Dendritic cell treated with granulocyte-macrophage colony-stimulating factor and Interleukin-4, amounts not matched to agents 40 ng/mL and 50 ng/mL, for 4 days (primary cell): ENCODE data around the gene ADRB2.
A peak's percentile ranks its signal among the peaks of the same experiment; 100 is the strongest.

Experiments used
- H3K27ac Mint-ChIP-seq: one replicate; pipeline ENCODE4 v1.8.0; 2022; ENCODE audit warnings: mild to moderate bottlenecking, mixed read lengths
- H3K27me3 Mint-ChIP-seq: one replicate; pipeline ENCODE4 v1.8.0; 2022; ENCODE audit warnings: mild to moderate bottlenecking, mixed read lengths
- H3K36me3 Mint-ChIP-seq: one replicate; pipeline ENCODE4 v1.8.0; 2022; ENCODE audit warnings: low read depth, mixed read lengths
- H3K4me1 Mint-ChIP-seq: one replicate; pipeline ENCODE4 v1.8.0; 2022; ENCODE audit warnings: low read depth, mixed read lengths
- H3K4me3 Mint-ChIP-seq: one replicate; pipeline ENCODE4 v1.8.0; 2022; ENCODE audit warnings: mild to moderate bottlenecking, moderate library complexity, mixed read lengths
- H3K9me3 Mint-ChIP-seq: one replicate; pipeline ENCODE4 v1.8.0; 2022; ENCODE audit warnings: mixed read lengths
- intact Hi-C: fragments of 100-400 bp; cut with micrococcal nuclease; formaldehyde crosslinking; loops from one replicate; pipeline ENCODE4 v1.15.0; 2022

Gene ADRB2

DNA sequence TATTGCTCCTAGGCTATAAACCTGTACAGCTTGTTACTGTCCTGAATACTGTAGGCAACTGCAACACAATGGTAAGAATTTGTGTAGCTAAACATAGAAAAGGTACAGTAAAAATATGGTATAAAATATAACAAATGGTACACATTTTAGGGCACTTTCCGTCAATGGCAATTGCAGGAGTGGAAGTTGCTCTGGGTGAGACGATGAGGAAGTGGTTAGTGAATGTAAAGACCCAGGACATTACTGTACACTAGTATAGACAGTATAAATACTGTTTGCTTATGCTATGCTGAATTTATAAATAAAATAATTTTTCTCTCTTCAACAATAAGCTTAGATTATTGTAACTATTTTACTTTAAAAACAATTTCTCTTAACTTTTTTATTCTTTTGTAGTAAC lies 15.6 kb upstream of the ADRB2 start:
- Mint-ChIP-seq H3K36me3 (no peaks in the 10 kb centered on the region), H3K9me3 (no peaks in the 10 kb centered on the region), H3K27ac (peak overlapping the region; percentile 87), H3K27me3 (no peaks in the 10 kb centered on the region), H3K4me1 (peaks cover 71% of the 10 kb centered on the region), H3K4me3 (no peak overlapping the region)
- intact Hi-C loops, result no loop called here

DNA sequence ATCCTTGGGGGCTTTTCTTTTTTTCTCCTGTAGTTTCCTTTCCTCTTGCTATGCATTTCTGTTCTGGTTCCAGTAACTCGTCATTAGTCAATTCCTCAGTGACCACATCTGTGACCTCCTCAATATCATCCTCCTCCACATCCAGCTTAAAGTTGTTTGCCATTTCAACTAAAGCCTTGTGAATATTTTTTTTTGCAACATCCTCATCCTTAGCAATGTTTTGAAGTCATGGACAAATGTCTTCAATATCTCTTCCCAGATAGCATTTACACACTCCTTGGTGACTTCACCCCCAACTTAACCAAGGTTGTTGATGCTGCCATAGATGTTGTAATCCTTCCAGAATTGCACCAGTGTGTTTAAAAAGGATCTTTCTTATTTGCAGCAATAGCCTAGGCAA lies 14.7 kb upstream of the ADRB2 start:
- H3K4me3 Mint-ChIP-seq, result no peak overlapping the region
- H3K36me3 Mint-ChIP-seq, result no peaks in the 10 kb centered on the region
- no peaks in the 10 kb centered on the region for H3K9me3 Mint-ChIP-seq
- peaks cover 71% of the 10 kb centered on the region for H3K4me1 Mint-ChIP-seq
- intact Hi-C loops, result no loop called here
- H3K27me3 Mint-ChIP-seq, result no peaks in the 10 kb centered on the region
- H3K27ac Mint-ChIP-seq, result peak overlapping the region; percentile 28

DNA sequence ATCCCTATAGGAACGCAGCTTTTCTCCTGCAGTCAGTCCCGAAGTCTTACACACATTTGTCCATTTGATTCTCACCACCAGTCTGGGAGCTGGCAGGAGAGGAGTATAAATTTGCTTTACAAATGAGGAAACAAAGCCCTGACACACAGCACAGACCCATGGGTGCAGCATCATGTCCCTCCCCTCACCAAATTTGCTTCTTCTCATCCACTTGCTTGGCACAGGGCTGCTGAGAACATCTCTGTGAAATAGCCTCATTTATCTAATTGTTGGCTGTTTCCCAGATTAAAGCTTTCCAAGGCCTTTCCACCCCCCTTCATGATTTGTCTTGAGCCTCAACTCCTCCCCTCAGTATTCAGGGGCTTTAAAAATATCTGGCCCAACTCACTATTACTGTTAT lies 11.3 kb upstream of the ADRB2 start:
- H3K36me3 Mint-ChIP-seq, result no peaks in the 10 kb centered on the region
- peak overlapping the region; percentile 59 for H3K27ac Mint-ChIP-seq
- H3K9me3 Mint-ChIP-seq, result no peaks in the 10 kb centered on the region
- intact Hi-C loops, result loop anchor here (5.0 kb wide), 1 partner anchor 33 kb away; no protein-coding TSS in a partner anchor
- H3K4me3 Mint-ChIP-seq, result no peak overlapping the region
- no peaks in the 10 kb centered on the region for H3K27me3 Mint-ChIP-seq
- peaks cover 66% of the 10 kb centered on the region for H3K4me1 Mint-ChIP-seq

DNA sequence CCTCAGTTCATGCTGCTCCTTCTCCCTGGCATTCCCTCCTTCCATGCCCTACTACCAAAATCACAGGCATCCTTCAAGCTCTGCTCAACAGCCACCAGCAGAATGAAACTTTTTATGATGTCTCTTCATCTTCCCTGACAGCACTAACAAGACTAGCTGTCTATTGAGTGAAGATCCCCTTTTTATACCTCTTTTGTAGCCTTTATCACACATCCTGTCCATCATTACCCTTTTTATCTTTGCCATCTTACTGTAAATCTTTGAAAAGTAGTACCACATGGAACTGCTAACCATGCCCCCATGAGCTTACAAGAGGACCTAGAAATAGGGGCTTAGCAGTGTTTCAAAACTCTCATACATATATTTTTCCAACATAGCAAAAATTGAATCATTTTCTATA lies 10.8 kb upstream of the ADRB2 start:
- intact Hi-C loops, result loop anchor here (5.0 kb wide), 1 partner anchor 33 kb away; no protein-coding TSS in a partner anchor
- H3K9me3 Mint-ChIP-seq, result no peaks in the 10 kb centered on the region
- peaks cover 61% of the 10 kb centered on the region for H3K4me1 Mint-ChIP-seq
- H3K27me3 Mint-ChIP-seq, result no peaks in the 10 kb centered on the region
- H3K36me3 Mint-ChIP-seq, result no peaks in the 10 kb centered on the region
- peak overlapping the region; percentile 59 for H3K27ac Mint-ChIP-seq
- no peak overlapping the region for H3K4me3 Mint-ChIP-seq

DNA sequence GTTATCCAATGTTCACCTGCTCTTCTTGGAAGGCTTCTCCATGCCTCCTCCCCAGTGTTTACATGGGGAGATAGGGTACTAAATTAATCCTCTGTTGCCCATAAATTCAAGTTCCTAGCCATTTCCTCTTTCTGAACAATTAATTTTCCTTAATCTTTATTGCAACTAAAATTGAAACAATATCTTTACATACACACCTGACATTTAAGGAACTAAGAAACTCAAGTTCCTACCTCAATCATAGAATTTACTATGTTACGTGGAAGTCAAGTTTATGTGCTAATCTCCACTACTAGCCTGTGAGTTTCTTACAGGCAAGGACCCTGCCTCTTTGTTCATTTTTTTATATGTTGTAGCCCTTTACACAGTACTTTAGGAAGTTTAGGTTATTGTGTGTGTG lies 10.1 kb upstream of the ADRB2 start:
- Mint-ChIP-seq H3K27ac (no peak overlapping the region), H3K4me1 (peaks cover 57% of the 10 kb centered on the region), H3K36me3 (no peaks in the 10 kb centered on the region), H3K9me3 (no peaks in the 10 kb centered on the region), H3K27me3 (no peaks in the 10 kb centered on the region), H3K4me3 (no peak overlapping the region)
- intact Hi-C loops, result loop anchor here (5.0 kb wide), 1 partner anchor 34 kb away; no protein-coding TSS in a partner anchor

DNA sequence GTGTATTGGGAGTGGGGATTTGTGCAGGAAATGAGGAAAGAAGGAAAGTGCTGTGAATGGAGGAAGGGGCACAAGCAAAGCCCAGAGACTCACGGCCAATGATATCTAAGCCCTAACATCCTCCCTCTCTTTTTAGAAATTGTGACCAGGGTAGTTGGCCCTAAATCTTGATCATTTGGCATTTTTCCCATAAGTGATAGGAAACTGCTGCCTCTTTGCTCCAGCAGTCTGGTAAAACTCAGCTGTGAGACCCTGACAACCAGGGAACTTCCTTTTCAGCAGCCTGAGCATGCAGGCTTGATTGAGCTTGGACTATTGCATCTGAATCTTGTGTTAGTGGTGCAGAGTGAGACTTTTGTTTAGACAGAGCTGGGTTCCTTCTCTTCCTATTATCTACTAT lies 9.6 kb upstream of the ADRB2 start:
- no peaks in the 10 kb centered on the region for H3K9me3 Mint-ChIP-seq
- no peak overlapping the region for H3K4me3 Mint-ChIP-seq
- intact Hi-C loops, result loop anchor here (5.0 kb wide), 1 partner anchor 34 kb away; no protein-coding TSS in a partner anchor
- H3K36me3 Mint-ChIP-seq, result no peaks in the 10 kb centered on the region
- H3K4me1 Mint-ChIP-seq, result peaks cover 53% of the 10 kb centered on the region
- H3K27me3 Mint-ChIP-seq, result no peaks in the 10 kb centered on the region
- no peak overlapping the region for H3K27ac Mint-ChIP-seq

DNA sequence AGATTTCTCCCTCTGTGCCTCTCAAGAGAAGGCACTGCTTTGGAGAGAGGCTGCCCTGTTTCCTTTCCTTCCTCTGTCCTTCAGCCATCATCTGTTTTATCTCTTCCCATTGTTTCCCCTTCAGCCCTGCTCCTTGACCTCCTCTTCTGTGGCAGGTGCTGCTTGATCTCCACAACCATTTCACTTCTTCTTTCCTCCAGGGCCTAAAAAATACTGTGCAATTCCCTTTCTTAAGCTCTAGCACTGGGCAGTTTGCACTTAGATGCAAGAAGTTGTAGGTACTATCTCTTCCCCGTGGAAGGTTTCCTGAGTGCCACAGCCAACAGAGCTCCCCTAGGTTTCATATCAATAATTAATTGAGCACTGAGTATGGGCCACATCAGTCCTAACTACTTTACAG lies 8.8 kb upstream of the ADRB2 start:
- Mint-ChIP-seq H3K9me3 (no peaks in the 10 kb centered on the region), H3K4me1 (peaks cover 53% of the 10 kb centered on the region), H3K36me3 (no peaks in the 10 kb centered on the region), H3K27me3 (no peaks in the 10 kb centered on the region), H3K27ac (peak overlapping the region; percentile 39), H3K4me3 (no peak overlapping the region)
- intact Hi-C loops, result loop anchor here (5.0 kb wide), 1 partner anchor 35 kb away; no protein-coding TSS in a partner anchor

DNA sequence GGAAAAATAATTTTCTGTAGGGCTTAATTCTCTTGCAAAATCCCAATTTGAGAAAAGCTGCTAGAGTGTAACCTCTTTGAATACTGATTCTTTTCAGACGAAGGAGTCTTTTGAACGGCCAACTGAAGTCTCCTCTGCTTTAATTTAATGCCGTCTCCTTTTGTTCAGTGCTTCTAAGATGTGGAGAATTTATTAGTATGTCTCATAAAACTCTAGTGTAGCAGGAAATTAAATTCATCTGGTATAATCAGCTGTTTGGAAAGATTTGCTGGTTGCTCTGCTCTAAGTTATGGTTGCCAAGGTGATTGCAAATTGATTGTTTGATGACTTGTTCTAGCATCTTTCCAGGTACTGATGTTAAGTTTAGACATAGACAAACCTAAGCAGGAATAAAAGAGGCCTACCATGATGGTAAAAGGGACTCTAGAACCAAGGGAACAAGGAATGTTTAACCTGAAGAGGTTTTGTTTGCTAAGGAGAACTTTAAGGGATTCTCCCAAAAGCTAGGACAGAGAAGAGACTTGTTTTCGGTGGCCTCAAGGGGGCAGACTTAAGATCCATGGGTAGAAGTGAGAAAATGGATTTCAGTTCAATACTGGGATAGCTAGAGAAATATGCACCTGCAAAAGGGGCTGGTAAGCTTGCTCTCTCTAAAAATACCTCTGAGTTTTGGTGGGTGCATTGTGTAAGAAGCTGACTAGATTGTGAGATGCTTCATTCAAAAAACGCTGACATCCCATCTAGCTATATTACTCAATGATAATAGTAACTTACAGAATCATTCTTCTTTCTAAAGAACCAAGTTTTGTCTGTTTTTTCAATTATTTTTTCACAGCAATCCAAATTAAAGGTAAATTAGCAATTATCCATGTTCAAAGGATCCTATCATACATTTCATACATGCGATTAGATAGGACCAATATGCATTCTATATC lies 5.7 kb upstream of the ADRB2 start:
- intact Hi-C loops, result loop anchor here (5.0 kb wide), 1 partner anchor 78 kb away; no protein-coding TSS in a partner anchor
- Mint-ChIP-seq H3K4me3 (no peak overlapping the region), H3K27ac (no peak overlapping the region), H3K4me1 (peaks cover 57% of the 10 kb centered on the region), H3K9me3 (no peaks in the 10 kb centered on the region), H3K27me3 (no peaks in the 10 kb centered on the region), H3K36me3 (no peaks in the 10 kb centered on the region)

DNA sequence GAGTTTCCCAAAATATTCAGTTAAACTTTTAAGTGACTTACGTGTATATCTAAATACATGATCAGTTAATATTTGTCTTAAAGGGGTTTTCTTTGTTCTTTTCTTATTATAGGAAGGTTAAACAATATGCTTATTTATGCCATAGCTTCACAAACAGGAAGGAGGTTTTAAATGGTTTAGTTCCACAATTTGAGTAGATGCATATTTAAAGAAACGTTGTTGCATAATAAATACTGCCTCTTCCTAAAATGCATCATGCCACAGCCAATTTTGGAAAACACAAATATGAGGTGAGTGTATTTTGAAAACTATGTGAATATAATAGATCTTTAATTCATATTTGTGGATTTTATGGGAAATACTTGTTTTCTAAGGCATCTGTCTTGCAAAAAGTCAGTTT lies 2.5 kb upstream of the ADRB2 start:
- peaks cover 51% of the 10 kb centered on the region for H3K4me1 Mint-ChIP-seq
- no peaks in the 10 kb centered on the region for H3K36me3 Mint-ChIP-seq
- H3K27me3 Mint-ChIP-seq, result no peaks in the 10 kb centered on the region
- no peak overlapping the region for H3K4me3 Mint-ChIP-seq
- intact Hi-C loops, result loop anchor here (5.0 kb wide), 1 partner anchor 82 kb away; no protein-coding TSS in a partner anchor
- no peaks in the 10 kb centered on the region for H3K9me3 Mint-ChIP-seq
- H3K27ac Mint-ChIP-seq, result peak overlapping the region; percentile 70

DNA sequence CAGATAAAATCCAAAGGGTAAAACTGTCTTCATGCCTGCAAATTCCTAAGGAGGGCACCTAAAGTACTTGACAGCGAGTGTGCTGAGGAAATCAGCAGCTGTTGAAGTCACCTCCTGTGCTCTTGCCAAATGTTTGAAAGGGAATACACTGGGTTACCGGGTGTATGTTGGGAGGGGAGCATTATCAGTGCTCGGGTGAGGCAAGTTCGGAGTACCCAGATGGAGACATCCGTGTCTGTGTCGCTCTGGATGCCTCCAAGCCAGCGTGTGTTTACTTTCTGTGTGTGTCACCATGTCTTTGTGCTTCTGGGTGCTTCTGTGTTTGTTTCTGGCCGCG lies 727 bp upstream of the ADRB2 start:
- no peaks in the 10 kb centered on the region for H3K27me3 Mint-ChIP-seq
- peaks cover 67% of the 10 kb centered on the region for H3K4me1 Mint-ChIP-seq
- H3K4me3 Mint-ChIP-seq, result peak overlapping the region; percentile 85
- no peaks in the 10 kb centered on the region for H3K9me3 Mint-ChIP-seq
- intact Hi-C loops, result loop anchor here (2.0 to 5.0 kb wide), 2 partner anchors 17 to 137 kb away; no protein-coding TSS in a partner anchor
- H3K27ac Mint-ChIP-seq, result peak overlapping the region; percentile 90
- H3K36me3 Mint-ChIP-seq, result no peaks in the 10 kb centered on the region

DNA sequence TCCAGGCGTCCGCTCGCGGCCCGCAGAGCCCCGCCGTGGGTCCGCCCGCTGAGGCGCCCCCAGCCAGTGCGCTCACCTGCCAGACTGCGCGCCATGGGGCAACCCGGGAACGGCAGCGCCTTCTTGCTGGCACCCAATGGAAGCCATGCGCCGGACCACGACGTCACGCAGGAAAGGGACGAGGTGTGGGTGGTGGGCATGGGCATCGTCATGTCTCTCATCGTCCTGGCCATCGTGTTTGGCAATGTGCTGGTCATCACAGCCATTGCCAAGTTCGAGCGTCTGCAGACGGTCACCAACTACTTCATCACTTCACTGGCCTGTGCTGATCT lies 294 bp downstream of the ADRB2 start:
- H3K4me3 Mint-ChIP-seq, result peak overlapping the region; percentile 85
- H3K36me3 Mint-ChIP-seq, result no peaks in the 10 kb centered on the region
- H3K9me3 Mint-ChIP-seq, result no peaks in the 10 kb centered on the region
- intact Hi-C loops, result loop anchor here (2.0 to 5.0 kb wide), 2 partner anchors 18 to 136 kb away; no protein-coding TSS in a partner anchor
- H3K27ac Mint-ChIP-seq, result peak overlapping the region; percentile 90
- H3K27me3 Mint-ChIP-seq, result no peaks in the 10 kb centered on the region
- H3K4me1 Mint-ChIP-seq, result peaks cover 78% of the 10 kb centered on the region

DNA sequence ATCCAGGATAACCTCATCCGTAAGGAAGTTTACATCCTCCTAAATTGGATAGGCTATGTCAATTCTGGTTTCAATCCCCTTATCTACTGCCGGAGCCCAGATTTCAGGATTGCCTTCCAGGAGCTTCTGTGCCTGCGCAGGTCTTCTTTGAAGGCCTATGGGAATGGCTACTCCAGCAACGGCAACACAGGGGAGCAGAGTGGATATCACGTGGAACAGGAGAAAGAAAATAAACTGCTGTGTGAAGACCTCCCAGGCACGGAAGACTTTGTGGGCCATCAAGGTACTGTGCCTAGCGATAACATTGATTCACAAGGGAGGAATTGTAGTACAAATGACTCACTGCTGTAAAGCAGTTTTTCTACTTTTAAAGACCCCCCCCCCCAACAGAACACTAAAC lies 1.3 kb downstream of the ADRB2 start:
- no peaks in the 10 kb centered on the region for H3K36me3 Mint-ChIP-seq
- H3K27me3 Mint-ChIP-seq, result no peaks in the 10 kb centered on the region
- intact Hi-C loops, result loop anchor here (2.0 to 5.0 kb wide), 2 partner anchors 19 to 135 kb away; no protein-coding TSS in a partner anchor
- H3K27ac Mint-ChIP-seq, result peak overlapping the region; percentile 90
- H3K9me3 Mint-ChIP-seq, result no peaks in the 10 kb centered on the region
- H3K4me3 Mint-ChIP-seq, result peak overlapping the region; percentile 85
- H3K4me1 Mint-ChIP-seq, result peaks cover 77% of the 10 kb centered on the region

DNA sequence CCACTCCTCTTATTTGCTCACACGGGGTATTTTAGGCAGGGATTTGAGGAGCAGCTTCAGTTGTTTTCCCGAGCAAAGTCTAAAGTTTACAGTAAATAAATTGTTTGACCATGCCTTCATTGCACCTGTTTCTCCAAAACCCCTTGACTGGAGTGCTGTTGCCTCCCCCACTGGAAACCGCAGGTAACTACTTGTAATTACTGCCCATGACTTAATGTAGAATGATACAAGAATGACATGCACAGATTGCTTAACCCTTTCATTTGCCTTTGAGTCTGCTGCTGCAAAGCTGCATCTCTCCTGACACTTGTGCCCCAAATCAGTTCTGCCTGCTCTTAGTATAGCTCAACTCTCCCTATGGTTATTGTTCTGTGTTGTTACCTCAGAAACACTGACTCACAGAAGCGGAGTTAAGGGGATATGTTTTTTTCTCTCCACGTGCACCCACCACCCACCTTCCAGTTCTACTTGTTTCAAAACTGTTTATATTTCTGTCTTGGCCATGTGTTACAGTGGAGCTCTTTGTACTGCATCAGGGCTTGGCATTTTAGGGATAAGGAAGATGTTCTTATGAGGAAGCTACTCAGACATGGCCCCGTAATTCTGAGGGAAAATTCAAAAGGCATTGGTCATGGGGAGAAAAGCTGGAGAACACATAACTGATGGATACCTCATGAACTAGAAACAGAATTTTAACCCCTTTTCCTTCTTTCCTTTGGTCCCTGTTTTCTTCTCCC lies 2.3 kb downstream of the ADRB2 start:
- Mint-ChIP-seq H3K27me3 (no peaks in the 10 kb centered on the region), H3K4me3 (peak overlapping the region; percentile 85), H3K27ac (peak overlapping the region; percentile 90), H3K36me3 (no peaks in the 10 kb centered on the region), H3K4me1 (peaks cover 74% of the 10 kb centered on the region), H3K9me3 (no peaks in the 10 kb centered on the region)
- intact Hi-C loops, result loop anchor here (5.0 kb wide), 1 partner anchor 134 kb away; no protein-coding TSS in a partner anchor

DNA sequence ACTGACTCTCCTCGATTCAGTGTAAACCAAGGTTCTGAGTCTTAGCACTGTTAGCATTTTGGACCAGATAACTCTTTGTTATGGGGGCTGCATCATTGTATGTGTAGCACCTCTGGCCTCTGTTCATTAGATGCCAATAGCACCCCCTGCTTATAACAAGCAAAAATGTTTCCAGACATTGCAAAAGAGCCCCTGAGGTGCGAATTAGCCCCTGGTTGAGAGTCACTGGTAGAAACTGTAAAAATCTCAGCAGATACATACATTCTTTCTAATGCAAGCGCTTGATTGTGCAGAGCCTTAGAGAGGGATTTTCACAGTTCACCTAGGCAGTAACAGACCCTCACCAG lies 2.8 kb downstream of the ADRB2 start:
- Mint-ChIP-seq H3K4me1 (peaks cover 79% of the 10 kb centered on the region), H3K36me3 (no peaks in the 10 kb centered on the region), H3K9me3 (no peaks in the 10 kb centered on the region), H3K4me3 (peak overlapping the region; percentile 85), H3K27me3 (no peaks in the 10 kb centered on the region), H3K27ac (peak overlapping the region; percentile 90)
- intact Hi-C loops, result loop anchor here (5.0 kb wide), 1 partner anchor 133 kb away; no protein-coding TSS in a partner anchor
